Inflammatory macrophage treated with lipopolysaccharide for 4 hours (primary cell): ENCODE measurements around the gene SMIM36.
"Not testable (repeated sequence)": the region's sequence is repeated elsewhere in the genome, so short reads cannot be mapped to it uniquely, and the experiment has no call there.

Source experiments
- DNase-seq: peaks from one replicate; pipeline ENCODE4 v3.0.0-alpha.2; 2020

Gene SMIM36

DNA sequence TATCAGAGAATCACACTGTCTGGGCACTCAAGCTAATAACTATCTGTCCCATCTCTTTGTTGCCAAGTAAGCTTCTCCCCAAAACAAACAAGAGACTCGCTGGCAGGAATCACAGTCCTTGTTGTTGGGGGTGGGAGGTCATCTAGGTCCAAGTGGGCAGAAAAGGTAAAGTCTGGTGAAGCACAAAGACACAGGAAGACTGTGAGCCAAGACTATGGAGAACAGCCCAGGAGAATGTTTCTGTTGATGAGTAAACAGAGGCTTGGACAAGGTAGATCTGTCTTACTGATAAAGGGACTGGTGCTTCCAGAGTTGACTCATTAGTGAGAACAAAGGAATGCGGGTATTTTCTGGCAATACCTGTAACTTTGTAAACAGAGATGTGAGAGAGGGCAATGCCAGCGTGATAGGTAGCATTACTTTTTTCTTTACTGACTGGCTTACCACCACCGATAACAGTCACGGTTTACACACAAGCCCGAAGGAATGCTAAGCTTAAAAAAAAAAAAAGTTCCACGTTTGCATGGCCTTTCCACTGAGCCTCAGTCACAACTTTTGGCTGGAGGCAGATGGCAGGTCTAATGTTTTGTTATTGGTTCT is 78.1 kb downstream of the SMIM36 start:
- DNase-seq, result no peak

DNA sequence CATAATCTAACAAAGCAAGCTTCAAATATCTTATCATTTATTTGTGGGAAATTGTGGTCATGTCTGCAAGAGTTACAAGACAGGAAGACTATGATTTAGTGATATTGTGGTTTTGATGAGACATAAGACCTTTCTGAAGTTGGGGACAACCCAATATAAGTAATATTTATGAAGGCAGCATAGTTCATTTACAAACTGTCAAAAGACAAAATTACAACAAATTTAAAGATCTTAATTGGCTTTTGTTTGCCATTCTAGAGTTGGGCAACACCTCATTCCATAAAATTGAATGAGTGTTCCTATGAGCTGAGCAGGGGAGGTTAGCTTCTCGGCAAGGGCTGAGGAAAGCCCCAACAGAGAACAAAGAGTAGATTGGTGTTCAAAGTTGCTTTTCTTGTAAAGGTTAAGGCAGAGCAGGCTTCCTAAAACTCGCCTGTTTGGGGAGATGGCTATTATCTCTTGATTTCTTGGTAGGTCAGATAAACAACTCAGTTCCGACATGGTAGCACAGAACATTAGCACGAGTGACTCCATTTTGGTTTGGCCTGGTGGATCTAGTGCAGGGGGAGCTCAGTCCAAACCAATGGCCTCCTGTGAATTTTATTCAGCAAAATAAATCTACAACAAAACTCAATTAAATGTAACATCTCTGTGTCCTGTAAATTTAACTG is 78.8 kb downstream of the SMIM36 start:
- DNase-seq, result no peak

DNA sequence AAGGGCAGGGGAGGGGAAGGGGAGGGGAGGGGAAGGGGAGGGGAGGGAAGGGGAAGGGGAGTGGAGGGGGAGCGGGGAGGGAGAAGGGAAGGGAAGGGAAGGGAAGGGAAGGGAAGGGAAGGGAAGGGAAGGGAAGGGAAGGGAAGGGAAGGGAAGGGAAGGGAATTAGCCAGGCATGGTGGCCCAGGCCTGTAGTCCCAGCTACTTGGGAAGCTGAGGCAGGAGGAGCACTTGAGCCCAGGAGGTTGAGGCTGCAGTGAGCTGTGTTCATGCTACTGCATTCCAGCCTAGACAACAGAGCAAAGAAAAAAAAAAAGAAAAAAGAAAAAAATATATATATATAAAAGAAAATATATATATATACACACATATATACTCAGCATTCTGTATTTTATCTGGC is 79.3 kb downstream of the SMIM36 start:
- DNase-seq, result not testable (repeated sequence)

DNA sequence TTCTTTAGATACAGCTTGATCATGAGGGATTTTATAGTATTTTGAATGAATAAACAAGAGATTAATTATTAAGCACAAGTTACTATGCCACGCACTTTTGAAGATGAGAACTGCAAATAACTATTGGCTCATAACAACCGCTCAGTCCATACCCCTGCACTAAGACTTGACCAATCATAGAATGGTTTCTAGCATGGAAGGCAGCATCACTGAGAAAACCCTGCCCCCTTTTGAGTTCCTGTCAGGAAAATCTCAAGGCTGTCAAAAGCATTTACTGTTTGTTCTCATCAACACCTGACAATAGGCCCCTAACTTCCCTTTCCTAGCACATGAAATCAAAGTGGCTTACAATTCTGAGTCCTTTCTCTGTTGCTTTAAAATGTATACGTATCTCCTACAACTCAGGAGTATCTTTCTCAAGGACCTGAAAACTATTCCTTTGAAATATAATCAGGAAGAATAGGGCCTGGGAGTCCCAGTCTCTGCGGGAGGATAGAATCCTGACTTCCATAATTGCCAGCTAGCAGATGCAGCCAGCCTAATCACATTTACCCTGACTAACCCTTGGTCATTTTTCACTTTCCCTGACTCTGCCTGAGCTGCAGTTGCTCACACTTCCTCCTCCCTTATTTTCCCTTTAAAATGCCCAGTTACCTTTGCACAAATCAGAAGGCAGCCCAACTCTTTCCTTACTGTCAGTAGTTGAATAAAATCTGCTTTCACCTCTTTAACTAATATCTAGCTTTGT is 80.5 kb downstream of the SMIM36 start:
- DNase-seq, result no peak

DNA sequence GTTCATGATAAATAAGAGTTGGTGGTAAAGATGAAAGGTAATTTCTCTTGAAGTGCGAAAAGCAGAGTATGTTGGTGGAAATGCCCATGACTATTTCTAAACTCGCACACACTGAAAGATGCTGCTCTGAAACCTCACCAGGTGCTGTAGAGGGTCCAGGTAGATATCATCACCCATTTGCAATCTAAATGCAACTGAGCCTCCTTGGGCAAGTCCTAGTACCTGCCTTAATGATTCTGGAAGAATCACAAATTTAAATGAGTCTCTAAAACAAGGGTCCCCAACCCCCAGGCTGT is 83.7 kb downstream of the SMIM36 start:
- DNase-seq, result no peak

DNA sequence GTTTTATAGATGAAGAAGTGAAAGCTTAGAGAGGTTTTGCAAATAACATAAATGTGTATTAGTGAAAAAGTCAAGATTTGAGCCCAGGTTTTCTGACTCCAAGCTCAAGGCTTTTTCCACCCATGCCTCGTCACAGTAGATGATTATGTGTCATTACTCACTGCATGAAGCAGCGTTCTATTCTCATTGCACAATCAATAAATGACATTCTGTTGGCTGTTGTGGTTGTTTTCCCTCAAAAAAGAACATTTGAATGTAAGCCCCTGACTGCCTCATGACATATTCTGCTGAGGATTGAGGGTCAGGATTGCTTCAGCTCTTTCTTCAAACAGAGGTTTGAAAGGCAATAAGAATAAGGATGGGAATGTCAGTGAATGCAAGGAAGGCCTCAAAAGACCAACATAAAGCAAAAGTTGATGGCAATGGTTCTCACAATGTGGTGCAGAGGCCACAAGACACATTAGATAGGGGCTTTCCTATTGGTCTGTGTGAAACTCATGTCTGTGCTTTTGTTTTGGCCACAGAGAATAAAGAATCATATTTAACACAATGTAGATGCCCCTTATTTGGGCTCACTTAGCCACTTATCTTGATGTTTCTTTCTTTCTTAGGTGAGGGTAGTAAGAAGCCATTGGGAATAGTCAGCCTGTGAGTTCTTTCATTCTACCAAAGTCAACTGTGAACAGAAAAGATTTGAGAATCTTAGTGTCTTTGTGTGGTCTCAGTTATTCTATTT is 84.2 kb downstream of the SMIM36 start:
- peak; percentile 67 for DNase-seq

DNA sequence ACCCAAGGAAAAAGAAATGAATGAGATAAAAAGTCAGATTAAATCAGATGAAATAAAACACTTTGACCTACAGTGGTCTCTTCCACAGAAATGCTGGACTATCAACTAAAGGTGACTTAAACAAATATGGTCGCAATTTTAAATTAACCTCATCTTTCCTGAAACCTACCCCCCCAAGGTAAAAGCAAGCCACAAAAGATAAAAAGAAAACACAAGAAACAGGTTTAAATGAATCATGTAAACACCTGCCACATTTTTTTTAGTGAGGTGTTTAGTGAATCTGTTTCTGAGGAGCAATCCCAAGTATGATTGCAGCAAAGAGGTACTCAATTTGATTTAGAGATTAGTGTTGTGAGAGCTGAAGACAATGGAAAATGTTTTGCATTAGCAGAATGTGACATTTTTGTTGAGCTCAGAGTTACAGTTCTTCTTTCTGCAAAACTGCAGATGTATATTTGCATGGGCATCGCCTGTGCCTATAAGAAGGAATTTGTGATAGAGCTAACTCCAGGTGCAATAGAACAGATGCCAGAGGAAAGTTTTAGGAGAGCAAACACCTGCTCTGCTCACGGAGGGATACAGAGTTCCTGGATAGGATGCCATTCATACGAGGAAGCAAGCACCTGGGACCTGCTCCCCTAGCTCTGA is 86.2 kb downstream of the SMIM36 start:
- no peak for DNase-seq

DNA sequence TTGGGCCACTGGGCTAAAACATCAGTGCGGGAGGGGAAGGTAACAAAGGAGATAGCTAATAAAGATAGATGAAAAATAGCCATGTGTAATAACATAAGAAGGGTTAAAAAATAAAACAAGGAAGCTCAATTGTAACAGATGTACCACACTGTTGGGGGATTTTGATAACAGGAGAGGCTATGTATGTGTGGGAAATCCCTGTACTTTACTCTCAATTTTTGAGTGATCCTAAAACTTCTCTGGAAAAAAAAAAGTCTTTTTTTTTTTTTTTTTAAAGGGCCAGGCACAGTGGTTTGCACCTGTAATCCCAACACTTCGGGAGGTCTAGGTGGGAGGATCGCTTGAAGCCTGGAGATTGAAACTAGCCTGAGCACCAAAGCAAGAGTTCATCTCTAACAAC is 87.7 kb downstream of the SMIM36 start:
- DNase-seq, result no peak

DNA sequence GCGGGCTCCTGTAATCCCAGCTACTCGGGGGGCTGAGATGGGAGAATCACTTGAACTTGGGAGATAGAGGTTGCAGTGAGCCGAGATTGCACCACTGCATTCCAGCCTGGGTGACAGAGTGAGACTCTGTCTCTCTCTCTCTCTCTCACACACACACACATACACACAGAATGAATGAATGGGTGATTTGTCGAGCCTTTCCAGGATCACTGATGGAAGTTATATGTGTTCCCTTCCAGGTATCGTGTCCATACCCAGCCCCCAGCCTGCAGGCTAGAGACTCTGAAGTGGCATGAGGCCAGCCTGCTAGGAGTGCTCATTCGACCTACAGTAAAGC is 88.5 kb downstream of the SMIM36 start:
- not testable (repeated sequence) for DNase-seq

DNA sequence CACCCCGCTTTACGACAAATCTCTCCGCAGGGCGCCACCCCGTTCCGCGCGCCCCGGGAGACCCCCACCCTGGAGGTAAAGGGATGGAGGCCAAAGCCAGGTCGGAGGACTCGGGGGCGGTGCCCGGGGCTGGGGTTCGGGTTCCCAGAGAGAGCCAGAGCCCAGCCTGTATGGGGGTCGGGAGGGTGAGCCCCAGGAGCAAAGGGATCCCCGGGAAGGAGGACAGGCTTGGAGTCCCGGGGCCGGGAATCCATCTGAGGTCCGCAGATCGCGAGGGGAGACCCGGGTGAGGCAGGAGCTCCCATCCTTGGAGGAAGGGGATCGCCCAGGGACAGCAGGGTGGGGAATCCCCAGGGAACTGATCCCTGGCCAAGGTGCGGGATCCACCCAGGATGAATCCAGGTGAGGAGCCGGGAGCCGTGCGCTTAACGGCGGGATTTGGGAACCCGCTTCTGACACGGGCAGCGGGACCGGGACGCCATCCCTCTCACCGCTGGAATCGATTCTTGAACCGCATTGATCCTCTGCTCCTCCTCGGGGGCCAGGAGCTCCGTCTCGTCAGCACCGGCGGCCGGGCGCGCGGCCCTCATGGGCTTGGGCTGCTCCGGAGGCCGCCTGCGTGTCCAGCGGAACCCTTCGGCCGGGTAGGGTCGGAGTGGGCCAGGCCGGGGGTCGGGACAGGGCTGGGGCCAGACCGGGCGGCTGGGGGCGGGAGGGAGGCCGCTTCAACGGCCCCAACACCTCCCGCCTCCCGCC is 89.9 kb downstream of the SMIM36 start, which contains the start of gene MMD:
TSS of gene MMD (minus strand) at position 657 of the 756 bp plus-strand sequence. CDS start at position 517, 140 bp downstream.
- DNase-seq, result no peak

DNA sequence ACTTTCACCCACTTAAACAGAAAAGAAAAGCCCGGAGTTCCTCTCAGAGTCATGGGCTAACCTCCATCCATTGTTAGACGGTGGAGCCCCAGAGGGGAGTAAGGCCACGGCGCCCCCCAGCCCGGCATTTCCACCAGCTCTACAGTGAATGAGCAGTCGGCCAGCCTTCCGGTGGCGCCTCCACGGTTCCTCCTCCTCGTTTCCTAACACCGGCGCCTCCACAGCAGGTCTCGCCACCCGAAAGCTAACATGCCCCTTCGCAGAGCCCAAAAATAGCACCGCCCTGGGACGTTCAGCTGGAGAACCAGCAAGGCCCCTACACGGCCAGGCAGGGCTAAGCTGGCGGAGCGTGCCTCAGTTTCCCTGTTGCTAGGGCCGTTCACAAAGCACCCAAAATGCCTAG is 90.5 kb downstream of the SMIM36 start:
- peak; percentile 48 for DNase-seq

DNA sequence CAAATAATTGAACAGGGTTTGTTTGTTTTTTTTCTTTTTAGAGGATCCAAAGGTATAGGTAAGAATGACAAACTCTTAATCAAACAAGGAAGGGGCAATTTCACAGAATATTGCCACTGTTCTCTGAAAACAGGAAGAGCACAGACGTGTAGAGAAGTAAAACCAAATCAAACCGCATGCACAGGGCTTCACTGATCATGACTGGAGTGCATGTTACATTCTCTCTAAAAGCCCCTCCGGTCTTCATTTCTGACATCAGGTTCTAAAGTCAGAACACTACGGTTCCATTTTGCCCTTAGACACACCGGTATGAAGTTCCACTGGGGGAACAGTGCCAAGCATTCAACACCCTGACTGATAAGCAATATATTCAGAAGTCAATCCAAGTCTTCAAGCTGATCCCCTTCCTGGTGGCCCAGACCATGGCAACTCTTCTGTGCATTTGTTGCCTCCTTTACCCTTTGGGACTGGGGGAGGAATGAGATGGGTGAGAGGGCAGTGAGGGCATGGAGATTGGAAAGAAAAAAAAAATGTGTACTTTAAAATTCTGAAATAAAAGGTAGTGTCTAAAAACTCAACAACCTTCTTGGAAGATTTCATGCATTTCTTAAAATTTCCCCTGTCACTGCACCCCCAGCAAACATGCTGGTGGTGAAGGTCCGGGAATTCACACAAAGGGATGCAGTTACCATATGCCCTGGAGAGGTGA is 91.0 kb downstream of the SMIM36 start:
- DNase-seq, result peak; percentile 78

DNA sequence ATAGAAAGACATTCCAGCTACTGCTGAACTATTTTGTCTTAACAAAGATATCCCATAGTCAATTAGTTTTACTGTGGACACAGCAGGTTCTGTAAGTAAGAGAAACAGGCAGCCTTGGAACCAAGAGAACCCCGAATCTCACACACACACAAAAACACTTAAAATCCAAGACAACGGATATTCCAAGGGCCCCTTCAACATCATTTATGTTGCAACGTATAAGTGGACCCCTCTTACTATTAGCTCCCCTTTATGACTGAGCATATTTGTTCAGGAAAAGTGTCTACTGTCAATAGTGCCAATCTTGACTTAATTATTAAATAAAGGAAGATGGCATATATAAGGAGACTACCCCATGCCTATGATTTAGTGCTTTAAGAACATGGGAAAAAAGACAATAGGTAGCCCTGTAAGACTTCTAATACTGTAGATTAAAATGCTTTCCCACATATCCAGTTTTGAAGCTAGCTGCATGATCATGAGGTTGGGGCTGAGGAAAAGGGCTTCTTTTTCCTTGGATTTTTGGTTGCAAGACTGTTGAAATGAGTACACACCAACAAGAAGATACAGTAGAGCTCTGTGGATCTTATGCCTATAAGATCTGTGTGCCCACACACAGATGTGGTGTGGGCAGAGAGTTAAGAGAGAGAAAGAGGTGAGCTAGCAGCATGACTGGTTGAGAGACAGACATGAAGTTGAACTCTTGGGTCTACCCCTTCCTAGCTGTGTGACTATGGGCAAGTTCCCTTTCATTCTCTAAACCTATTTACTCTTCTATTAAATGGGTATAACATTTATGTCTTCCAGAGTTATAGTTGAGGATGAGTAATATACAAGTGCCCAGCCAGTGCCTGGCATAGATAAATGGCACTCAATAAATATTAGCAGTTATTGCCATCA is 92.6 kb downstream of the SMIM36 start:
- DNase-seq, result no peak

DNA sequence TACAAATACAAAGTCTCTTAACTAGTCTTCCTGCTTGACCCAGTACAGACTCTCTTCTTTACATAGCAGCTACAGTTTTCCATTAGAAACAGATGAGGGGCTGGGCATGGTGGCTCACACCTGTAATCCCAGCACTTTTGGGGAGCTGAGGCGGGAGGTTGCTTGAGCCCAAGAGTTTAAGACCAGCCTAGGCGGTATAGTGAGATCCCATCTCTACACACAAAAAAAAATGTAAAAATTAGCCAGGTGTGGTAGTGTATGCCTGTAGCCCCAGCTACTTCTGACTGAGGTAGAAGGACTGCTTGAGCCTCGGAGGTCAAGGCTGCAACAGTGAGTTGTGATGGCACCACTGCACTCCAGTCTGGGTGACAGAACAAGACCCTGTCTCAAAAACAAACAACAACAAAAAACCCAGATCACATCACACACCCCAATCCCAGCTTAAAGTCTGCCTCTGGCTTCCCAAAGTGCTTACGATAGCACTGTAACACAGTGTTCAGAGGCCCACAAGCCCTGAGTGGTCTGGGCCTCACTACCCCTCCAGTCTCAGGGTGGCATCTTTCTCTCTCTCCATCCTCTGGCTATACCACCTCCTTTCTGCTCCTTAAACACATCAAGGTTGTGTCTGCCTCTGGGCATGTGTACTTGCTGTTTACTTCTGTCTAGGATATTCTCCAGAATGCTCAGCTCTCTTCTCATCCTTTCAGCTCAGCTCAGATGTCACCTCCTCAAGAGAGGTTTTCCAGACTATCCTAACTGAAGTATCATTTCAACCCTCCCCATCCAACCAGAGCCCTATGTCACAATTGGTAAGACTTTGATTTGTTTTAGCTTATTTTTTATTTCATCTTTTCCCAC is 93.6 kb downstream of the SMIM36 start:
- no peak for DNase-seq

DNA sequence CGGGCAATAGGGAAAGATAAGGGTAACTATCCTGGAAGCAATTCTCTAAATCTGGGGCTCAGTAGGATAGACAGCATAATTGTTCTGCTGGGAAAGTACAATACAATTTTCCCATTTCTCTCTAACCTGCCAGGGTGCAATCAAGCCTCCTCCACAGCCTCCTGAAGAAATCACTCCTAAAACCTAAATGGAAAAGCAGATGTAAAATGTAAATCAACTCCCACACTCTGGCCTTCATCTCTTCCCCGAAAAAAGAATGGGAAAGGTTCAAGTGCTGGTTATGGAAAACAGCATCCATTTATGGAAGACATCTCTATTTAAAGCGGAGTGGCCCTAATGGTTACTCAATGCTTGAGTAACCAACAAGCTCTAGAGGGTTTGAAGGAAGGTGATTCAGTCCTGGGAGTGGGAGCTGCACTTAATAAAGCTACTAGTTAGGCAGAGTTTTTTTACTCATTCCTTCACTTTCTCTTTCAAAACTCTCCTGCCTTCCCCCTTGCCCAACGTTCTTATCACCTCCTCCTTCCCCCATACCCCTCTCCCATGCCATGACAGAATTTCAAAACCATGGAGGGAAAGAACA is 94.7 kb downstream of the SMIM36 start:
- DNase-seq, result peak; percentile 57

DNA sequence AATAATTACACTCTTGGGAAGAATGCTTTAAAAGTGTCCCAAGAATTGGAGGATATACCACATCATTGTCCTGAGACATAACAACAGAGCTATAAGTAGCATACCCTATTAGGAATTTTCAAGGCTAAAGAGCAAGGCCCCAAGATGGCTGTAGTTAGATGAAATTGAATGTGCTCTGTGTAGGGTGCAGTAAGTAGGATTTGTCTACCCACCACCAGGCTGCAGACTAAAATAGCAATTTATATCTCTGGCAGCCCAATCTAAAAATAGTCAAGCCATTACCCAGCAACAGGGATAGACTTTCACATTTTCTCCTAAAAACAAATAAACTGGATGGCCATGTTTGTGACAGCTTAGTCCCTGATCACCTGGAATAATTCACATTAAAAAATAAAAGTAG is 95.3 kb downstream of the SMIM36 start:
- DNase-seq, result no peak

DNA sequence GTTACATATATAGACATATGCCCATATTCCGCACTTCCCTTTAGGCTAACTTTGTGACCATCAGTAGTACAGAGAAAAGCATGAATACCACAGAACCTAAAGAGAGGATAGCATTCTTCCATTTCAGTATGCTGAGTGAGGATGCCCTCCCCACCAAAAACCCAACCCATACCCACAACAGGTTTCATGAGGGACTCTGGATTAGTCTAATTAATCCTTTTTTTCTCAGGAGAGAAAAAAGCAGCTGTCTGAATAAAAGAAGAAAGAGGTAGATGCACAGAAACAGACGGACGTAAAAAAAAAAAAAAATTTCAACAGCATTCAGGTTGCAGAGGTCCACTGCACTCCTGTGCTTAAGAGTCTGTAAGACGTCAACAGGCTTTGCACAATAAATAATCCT is 96.3 kb downstream of the SMIM36 start:
- no peak for DNase-seq

DNA sequence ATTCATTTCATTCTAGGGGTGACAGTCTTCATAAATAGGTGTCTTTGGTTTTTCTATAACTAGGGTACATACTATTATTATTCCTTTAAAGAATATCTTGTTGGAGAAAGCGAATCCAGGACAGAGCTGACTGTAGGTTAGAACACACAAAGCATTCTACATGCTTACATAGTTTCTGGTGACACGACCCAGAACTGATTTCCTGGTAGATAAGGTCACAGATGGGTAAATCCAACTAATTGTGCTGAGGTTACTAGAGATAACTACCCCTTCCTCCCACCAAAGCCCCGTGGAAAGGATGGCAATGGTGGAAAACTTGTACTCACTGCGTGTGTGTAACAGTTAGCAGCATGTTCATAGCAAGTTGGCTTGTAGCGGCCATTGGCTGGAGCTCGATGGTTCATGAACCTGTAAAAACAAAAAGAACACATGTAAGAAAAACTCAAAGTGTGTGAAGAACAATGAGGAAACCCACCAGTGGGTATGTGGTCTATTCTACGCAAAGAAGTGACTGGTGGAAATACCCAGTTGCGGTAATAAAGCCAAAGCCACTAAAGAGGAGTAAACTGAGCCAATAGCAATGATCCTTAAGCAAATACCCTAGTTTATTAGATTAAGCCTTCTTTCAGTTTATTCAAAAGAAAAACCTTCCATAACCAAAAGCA is 97.3 kb downstream of the SMIM36 start:
- DNase-seq, result no peak

DNA sequence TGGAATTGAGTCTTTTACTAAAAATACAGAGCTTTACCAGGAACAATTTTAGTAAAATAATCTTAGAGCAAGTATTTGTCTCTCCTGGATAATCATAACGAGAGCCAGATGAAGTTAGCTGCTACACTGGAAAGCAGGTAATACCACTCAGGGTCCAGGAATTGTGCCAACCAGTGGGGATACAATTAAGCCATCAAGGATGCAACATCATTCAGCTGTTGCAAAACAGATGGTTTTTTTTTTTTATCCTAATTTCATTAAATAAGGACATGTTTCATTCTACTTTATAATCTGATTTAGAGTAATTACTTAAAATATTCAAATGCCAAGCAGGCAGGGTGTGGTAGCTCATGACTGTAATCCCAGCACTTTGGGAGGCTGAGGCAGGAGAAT is 99.8 kb downstream of the SMIM36 start:
- no peak for DNase-seq
